Right lobe of liver (tissue), 6 donors: ENCODE data around the gene AGPAT1. TPM values are rescaled to one million over a fixed set of nuclear protein-coding genes. Genes with fewer than 3 reads are reported as not detected.

Source experiments
- ATAC-seq, 4 donors: fragments of 200-7000 bp; cut with Tn5 transposase; one replicate each; pipeline ENCODE4 v1.9.1; 2020; ENCODE audit warnings: mild to moderate bottlenecking in 4 of 4, moderate library complexity in 4 of 4
- DNase-seq, 3 donors: peaks; one replicate each; pipeline ENCODE4 v3.0.0-alpha.2; 2020
- H3K27ac ChIP-seq, 3 donors: fragments of 200-600 bp; one replicate each; pipeline ENCODE4 v1.8.0; 2022
- H3K27me3 ChIP-seq, 2 donors: fragments of 200-600 bp; one replicate each; pipeline ENCODE4 v1.8.0; 2022
- H3K36me3 ChIP-seq, 4 donors: fragments of 200-600 bp; sonication (generic) in 1 of 4; one replicate each; pipeline versions ENCODE4 v1.5.1 to v1.8.0; 2017 to 2022; ENCODE audit warnings: control low read depth in 1 of 4
- H3K4me1 ChIP-seq, 4 donors: fragments of 200-600 bp; sonication (generic) in 1 of 4; one replicate each; pipeline versions ENCODE4 v1.5.1 to v1.8.0; 2017 to 2022; ENCODE audit warnings: control low read depth in 1 of 4
- H3K4me3 ChIP-seq, 3 donors: fragments of 200-600 bp; one replicate each; pipeline ENCODE4 v1.8.0; 2022
- H3K9me3 ChIP-seq, 4 donors: fragments of 200-600 bp; sonication (generic) in 1 of 4; one replicate each; pipeline versions ENCODE4 v1.5.1 to v1.8.0; 2017 to 2022; ENCODE audit warnings: control low read depth in 1 of 4
- CTCF ChIP-seq, 4 donors: fragments of 200-600 bp in 3 of 4; fragments of 450-650 bp in 1 of 4; IDR thresholded peaks; one replicate each; pipeline versions ENCODE4 v1.5.1 to v1.8.0; 2016 to 2022; ENCODE audit warnings: antibody characterized with exemption in 4 of 4, mild to moderate bottlenecking in 2 of 4
- POLR2A ChIP-seq: fragments of 450-650 bp; IDR thresholded peaks from one replicate; pipeline ENCODE4 v1.6.1; 2017; ENCODE audit warnings: antibody characterized with exemption, mild to moderate bottlenecking
- WGBS: methylation state at CpG from one replicate; pipeline ENCODE4 v1.1.6; 2018; ENCODE audit warnings: low coverage, low lambda C conversion rate; ENCODE audit not compliant: insufficient coverage; ENCODE audit errors: missing lambda C conversion rate; 5-methylcytosine and 5-hydroxymethylcytosine counted together
- intact Hi-C, 2 donors: fragments of 100-400 bp; cut with DNase I; formaldehyde crosslinking; loops; one replicate each; pipeline versions ENCODE4 v1.11.2 to v1.14.1; 2022
- total RNA-seq, 6 experiments: library from RNA; depleted of rRNA in 2 of 6; stranded (reverse); fragments of >200 nt in 2 of 6; fragmentation: NEBNext Ultra II Directional in 3 of 6; extraction: Animal tissue kit (Norgen Biotek cat#: 25700) in 3 of 6; gene quantifications; one replicate each; pipeline versions ENCODE4 v1.1.0 to v1.2.4, GENCODE V29; 2016 to 2023
- donor health status: DM: no; HTN: yes; CAD: no.
- donor health status: DM: no; HTN: no; CAD: no.
- donor health status: DM: no; HTN: no; CAD: no.
- donor health status: DM: no; HTN: yes; CAD: no.
- donor health status: DM: no; HTN: yes; CAD: no.

The AGPAT1 gene
- total RNA-seq, 6 experiments from 2014 or later: 23.5 to 36.9 (median 31.6) TPM

GRCh38 chr6:32208996-32209395, 33.1 kb upstream of the AGPAT1 start:
- intact Hi-C loops: no loop called here
- no peak for TF ChIP-seq CTCF (IDR thresholded peaks at IDR 0.05)
- TF ChIP-seq POLR2A: no peak
- ATAC-seq (no peak), DNase-seq (no peak)
- no peaks in the 10 kb centered on the region for H3K27me3 ChIP-seq
- no peak overlapping the region for H3K4me3 ChIP-seq
- no peaks in the 10 kb centered on the region for H3K4me1 ChIP-seq
- H3K27ac ChIP-seq: no peak overlapping the region
- 18% methylated on average over 1 of the region's 1 CpG for WGBS
- no peaks in the 10 kb centered on the region for H3K36me3 ChIP-seq
- H3K9me3 ChIP-seq: no peaks in the 10 kb centered on the region

GRCh38 chr6:32204268-32204715, 28.4 kb upstream of the AGPAT1 start:
- no peaks in the 10 kb centered on the region for H3K9me3 ChIP-seq
- H3K27ac ChIP-seq: no peak overlapping the region
- TF ChIP-seq CTCF (IDR thresholded peaks at IDR 0.05): no peak
- no peak for TF ChIP-seq POLR2A
- ATAC-seq: no peak
- no peaks in the 10 kb centered on the region for H3K27me3 ChIP-seq
- H3K4me3 ChIP-seq: no peak overlapping the region
- H3K4me1 ChIP-seq: no peaks in the 10 kb centered on the region
- no peaks in the 10 kb centered on the region for H3K36me3 ChIP-seq
- 91% methylated on average over 2 of the region's 3 CpGs for WGBS
- intact Hi-C loops: no loop called here
- no peak for DNase-seq

- Histone ChIP-seq H3K36me3 (no peaks in the 10 kb centered on the region), H3K27ac (no peak overlapping the region), H3K27me3 (no peaks in the 10 kb centered on the region), H3K4me1 (no peaks in the 10 kb centered on the region), H3K4me3 (no peak overlapping the region), H3K9me3 (no peaks in the 10 kb centered on the region)
- peak in 1 of 4 donors; percentile 13 for ATAC-seq
- intact Hi-C loops: no loop called here
- DNase-seq: no peak
- TF ChIP-seq POLR2A: no peak
- TF ChIP-seq CTCF (IDR thresholded peaks at IDR 0.05): no peak
- 70% methylated on average over 5 of the region's 9 CpGs for WGBS
Measured at GRCh38 chr6:32203426-32204267, 27.8 kb upstream of the AGPAT1 start.

- no peaks in the 10 kb centered on the region for H3K27me3 ChIP-seq
- H3K9me3 ChIP-seq: no peaks in the 10 kb centered on the region
- 62% methylated on average over 3 of the region's 9 CpGs for WGBS
- H3K4me1 ChIP-seq: peaks cover 0 to 1% (median 0%) of the 10 kb centered on the region in 4 donors
- intact Hi-C loops: no loop called here
- TF ChIP-seq POLR2A: no peak
- TF ChIP-seq CTCF (IDR thresholded peaks at IDR 0.05): no peak
- H3K36me3 ChIP-seq: no peaks in the 10 kb centered on the region
- no peak overlapping the region for H3K4me3 ChIP-seq
- no peak for DNase-seq
- no peak for ATAC-seq
- no peak overlapping the region for H3K27ac ChIP-seq
Measured at GRCh38 chr6:32202186-32202585, 26.3 kb upstream of the AGPAT1 start.
